Measurements from ENCODE around the gene C6orf89.

Gene C6orf89, protein sequence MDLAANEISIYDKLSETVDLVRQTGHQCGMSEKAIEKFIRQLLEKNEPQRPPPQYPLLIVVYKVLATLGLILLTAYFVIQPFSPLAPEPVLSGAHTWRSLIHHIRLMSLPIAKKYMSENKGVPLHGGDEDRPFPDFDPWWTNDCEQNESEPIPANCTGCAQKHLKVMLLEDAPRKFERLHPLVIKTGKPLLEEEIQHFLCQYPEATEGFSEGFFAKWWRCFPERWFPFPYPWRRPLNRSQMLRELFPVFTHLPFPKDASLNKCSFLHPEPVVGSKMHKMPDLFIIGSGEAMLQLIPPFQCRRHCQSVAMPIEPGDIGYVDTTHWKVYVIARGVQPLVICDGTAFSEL

GRCh38 chr6:36885461-36886401 lies at the start of gene C6orf89:
TSS of gene C6orf89 (plus strand) at chr6:36885952. CDS start at chr6:36899445, 13,493 bp downstream.
- H3K27me3 Mint-ChIP-seq = no peaks in the 10 kb centered on the region
- H3K36me3 Mint-ChIP-seq (ENCODE audit: low read depth) = no peaks in the 10 kb centered on the region
- no peaks in the 10 kb centered on the region for H3K9me3 Mint-ChIP-seq
- peaks cover 32% of the 10 kb centered on the region for H3K4me1 Mint-ChIP-seq
- H3K27ac Mint-ChIP-seq = peak within 1 kb of the TSS; percentile 90
- H3K4me3 Mint-ChIP-seq = peak within 1 kb of the TSS; percentile 91
- DNase-seq = peak; percentile 96
- peak; percentile 100 for ATAC-seq

GRCh38 chr6:36836111-36837021 lies 49.4 kb upstream of the C6orf89 start:
- Mint-ChIP-seq H3K4me3 (no peak overlapping the region), H3K9me3 (no peaks in the 10 kb centered on the region), H3K4me1 (peaks cover 14% of the 10 kb centered on the region), H3K27ac (no peak overlapping the region), H3K27me3 (peaks cover 36% of the 10 kb centered on the region), H3K36me3 (ENCODE audit: low read depth) (no peaks in the 10 kb centered on the region)
- DNase-seq (no peak), ATAC-seq (no peak)

DNA sequence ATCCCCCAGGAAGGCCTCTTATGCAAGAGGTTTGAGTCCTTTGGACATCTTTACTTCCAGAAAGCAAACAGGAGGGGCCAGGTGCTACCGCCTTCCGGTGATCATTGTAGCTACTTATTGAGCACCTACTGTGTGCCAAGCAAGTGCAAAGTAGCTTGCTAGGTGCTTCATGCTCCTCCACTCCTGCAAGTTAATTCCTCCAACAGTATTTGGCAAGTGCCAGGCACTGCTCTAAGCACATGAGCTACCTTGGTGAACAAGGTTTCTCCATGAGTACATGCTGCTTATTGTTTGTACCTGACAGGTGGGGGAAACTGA lies 48.8 kb upstream of the C6orf89 start:
- ATAC-seq = no peak
- Mint-ChIP-seq H3K27me3 (peaks cover 36% of the 10 kb centered on the region), H3K4me1 (peaks cover 14% of the 10 kb centered on the region), H3K9me3 (no peaks in the 10 kb centered on the region), H3K4me3 (no peak overlapping the region), H3K27ac (no peak overlapping the region), H3K36me3 (ENCODE audit: low read depth) (no peaks in the 10 kb centered on the region)
- no peak for DNase-seq

DNA sequence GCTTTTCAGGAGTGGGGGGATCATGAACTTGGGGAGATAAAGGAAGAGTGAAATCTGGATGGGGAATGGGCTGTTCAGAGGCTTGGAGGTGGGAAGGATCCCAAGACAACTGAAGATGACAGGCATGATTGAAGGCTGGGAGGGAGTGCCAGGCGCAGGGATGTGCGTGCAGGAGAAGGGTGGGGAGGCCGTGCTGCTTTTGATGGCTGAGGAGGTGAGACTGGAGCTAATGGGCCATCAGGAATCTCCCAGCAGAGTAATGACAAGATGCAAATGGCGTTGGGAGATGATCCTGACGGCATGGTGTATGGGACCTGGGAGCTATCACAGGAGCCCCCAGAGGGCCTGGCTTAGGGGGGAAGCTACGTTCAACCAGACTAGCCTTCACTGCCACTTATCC lies 48.1 kb upstream of the C6orf89 start:
- no peak for ATAC-seq
- Mint-ChIP-seq H3K9me3 (no peaks in the 10 kb centered on the region), H3K27ac (no peak overlapping the region), H3K36me3 (ENCODE audit: low read depth) (no peaks in the 10 kb centered on the region), H3K4me3 (no peak overlapping the region), H3K4me1 (peaks cover 14% of the 10 kb centered on the region), H3K27me3 (peaks cover 36% of the 10 kb centered on the region)
- DNase-seq = no peak

DNA sequence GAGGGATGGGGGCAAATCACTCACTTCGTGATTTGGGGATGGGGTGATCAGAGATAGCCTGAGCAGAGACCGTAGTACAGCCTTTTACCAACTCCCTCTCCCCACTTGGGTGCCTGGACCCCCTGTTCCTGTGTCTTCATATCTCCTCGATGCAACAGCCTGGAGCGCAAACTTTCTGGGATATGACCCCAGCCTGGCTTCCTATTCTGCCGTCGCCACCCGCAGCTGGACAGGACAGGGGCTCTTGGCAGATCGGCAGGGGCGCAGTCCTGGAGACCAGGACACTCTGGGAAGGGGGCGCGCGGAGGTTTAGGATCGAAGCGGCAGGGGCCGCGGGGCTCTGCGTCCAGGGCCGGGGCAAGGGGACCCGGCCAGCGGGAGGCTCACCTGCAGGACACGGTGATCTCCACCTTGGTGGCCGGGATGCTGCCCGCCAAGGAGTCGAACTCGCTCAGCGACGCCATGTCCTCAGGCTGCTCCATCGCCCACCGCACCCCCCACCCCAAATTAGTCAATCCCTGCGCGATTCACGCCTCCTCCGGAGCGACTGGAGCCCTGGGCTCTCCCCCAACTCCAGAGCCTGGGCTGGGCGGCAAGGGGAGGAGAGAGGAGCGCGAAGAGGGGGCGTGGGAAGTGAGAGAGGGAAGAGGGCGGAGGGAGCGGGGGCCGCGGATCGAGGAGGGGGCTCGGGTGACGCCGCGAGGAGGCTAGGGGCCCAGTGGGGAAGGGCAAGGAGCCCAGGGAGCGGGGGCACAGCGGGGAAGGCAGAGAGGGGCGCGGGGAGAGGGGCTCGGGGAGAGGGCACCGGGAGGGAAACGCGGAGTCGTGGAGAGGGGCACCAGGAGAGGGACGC lies 46.6 kb upstream of the C6orf89 start, which contains the start of gene CPNE5:
Gene CPNE5, minus strand, starts transcription at position 549 of the 853 bp plus-strand sequence. Its CDS starts 67 bp downstream, at position 482.
- no peak for DNase-seq
- Mint-ChIP-seq H3K4me1 (peaks cover 14% of the 10 kb centered on the region), H3K4me3 (peak within 1 kb of the TSS; percentile 23), H3K36me3 (ENCODE audit: low read depth) (no peaks in the 10 kb centered on the region), H3K9me3 (no peaks in the 10 kb centered on the region), H3K27me3 (peaks cover 36% of the 10 kb centered on the region), H3K27ac (no peak within 1 kb of the TSS)
- ATAC-seq = no peak

DNA sequence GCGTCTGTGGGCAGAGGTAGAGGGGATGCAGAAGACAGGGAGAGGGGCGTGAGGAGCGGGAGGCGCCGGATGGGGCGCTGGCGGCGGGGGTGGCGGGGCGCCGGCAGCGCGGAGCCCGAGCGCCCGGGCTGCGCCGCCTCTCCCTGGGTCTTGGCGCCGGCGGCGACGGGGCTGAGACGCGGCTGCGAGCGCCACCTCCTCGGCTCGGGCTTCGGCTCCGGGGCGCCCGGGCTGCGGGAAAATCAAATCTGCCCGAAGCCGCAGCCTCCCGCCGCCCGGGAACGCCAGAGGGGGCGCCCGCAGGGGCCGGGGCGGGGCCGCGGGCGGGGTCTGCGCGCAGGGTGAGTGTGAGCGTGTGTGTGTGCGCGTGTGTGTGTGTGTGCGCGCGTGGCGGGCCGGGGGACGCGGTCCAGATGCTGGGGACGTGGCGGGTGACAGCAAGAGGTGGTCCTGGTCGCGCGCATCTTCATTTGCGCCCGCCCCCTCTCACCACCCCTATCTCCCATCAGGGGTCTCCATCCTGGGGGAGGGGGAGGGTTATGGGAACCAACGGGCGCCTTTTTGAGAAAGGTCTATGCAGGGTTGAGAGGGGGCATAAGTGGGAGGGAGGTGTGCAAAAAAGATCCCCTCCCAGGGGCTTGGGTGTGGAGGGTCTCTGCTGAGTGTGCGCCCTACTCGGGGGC lies 45.9 kb upstream of the C6orf89 start:
- Mint-ChIP-seq H3K4me1 (peaks cover 14% of the 10 kb centered on the region), H3K36me3 (ENCODE audit: low read depth) (no peaks in the 10 kb centered on the region), H3K9me3 (no peaks in the 10 kb centered on the region), H3K4me3 (peak overlapping the region; percentile 21), H3K27me3 (peaks cover 36% of the 10 kb centered on the region), H3K27ac (no peak overlapping the region)
- ATAC-seq = peak; percentile 38
- peak; percentile 48 for DNase-seq

GRCh38 chr6:36840432-36841403 lies 45.0 kb upstream of the C6orf89 start:
- Mint-ChIP-seq H3K9me3 (no peaks in the 10 kb centered on the region), H3K27ac (no peak overlapping the region), H3K4me3 (peak overlapping the region; percentile 24), H3K4me1 (peaks cover 14% of the 10 kb centered on the region), H3K27me3 (peaks cover 36% of the 10 kb centered on the region), H3K36me3 (ENCODE audit: low read depth) (no peaks in the 10 kb centered on the region)
- DNase-seq (peak; percentile 32), ATAC-seq (no peak)

- Mint-ChIP-seq H3K27me3 (peaks cover 32% of the 10 kb centered on the region), H3K4me1 (peaks cover 14% of the 10 kb centered on the region), H3K27ac (no peak overlapping the region), H3K36me3 (ENCODE audit: low read depth) (peaks cover 2% of the 10 kb centered on the region), H3K4me3 (no peak overlapping the region), H3K9me3 (no peaks in the 10 kb centered on the region)
- DNase-seq = no peak
- ATAC-seq = no peak
Measured at GRCh38 chr6:36841756-36842155, 44.0 kb upstream of the C6orf89 start.

DNA sequence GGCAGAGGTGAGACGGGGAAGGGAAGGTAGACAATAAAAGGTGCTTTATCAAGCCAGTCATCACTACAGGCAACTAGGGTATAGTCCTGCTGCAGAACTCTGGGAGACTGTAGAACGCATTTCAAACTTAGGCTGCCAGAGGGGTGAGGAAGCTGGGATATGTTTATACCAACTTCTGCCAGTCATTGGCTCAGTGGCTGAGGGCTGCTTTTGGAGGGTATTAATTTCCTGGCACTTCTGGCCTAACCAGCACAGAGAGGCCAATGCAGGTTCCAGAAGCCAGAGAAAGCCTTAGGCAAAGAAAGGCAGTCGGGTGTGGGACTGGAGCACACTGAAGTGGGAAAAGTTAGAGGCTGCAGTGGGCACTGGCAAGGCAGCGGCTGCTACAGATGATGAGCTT lies 42.6 kb upstream of the C6orf89 start:
- Mint-ChIP-seq H3K4me1 (peaks cover 14% of the 10 kb centered on the region), H3K27ac (no peak overlapping the region), H3K4me3 (no peak overlapping the region), H3K36me3 (ENCODE audit: low read depth) (peaks cover 2% of the 10 kb centered on the region), H3K9me3 (no peaks in the 10 kb centered on the region), H3K27me3 (peaks cover 23% of the 10 kb centered on the region)
- ATAC-seq = no peak
- no peak for DNase-seq

GRCh38 chr6:36844232-36845170 lies 41.3 kb upstream of the C6orf89 start:
- DNase-seq = no peak
- no peak overlapping the region for H3K4me3 Mint-ChIP-seq
- H3K27me3 Mint-ChIP-seq = peaks cover 14% of the 10 kb centered on the region

GRCh38 chr6:36845233-36845632 lies 40.5 kb upstream of the C6orf89 start:
- ATAC-seq (no peak), DNase-seq (no peak)
- peaks cover 11% of the 10 kb centered on the region for H3K27me3 Mint-ChIP-seq
- H3K36me3 Mint-ChIP-seq (ENCODE audit: low read depth) = peaks cover 8% of the 10 kb centered on the region
- no peak overlapping the region for H3K4me3 Mint-ChIP-seq
- no peaks in the 10 kb centered on the region for H3K9me3 Mint-ChIP-seq
- peaks cover 16% of the 10 kb centered on the region for H3K4me1 Mint-ChIP-seq
- no peak overlapping the region for H3K27ac Mint-ChIP-seq

More at GRCh38 chr6:36844232-36845170, 41.3 kb upstream of the C6orf89 start:
- Mint-ChIP-seq H3K36me3 (ENCODE audit: low read depth) (peaks cover 2% of the 10 kb centered on the region), H3K9me3 (no peaks in the 10 kb centered on the region), H3K4me1 (peaks cover 17% of the 10 kb centered on the region), H3K27ac (no peak overlapping the region)
- no peak for ATAC-seq

Measured in activated naive CD8-positive, alpha-beta T cell treated with anti-CD3 and anti-CD28 coated beads, Interleukin-2, amount 50 U/mL, for 24 hours (primary cell).